Fibroblast of lung (primary cell): ENCODE measurements around the gene OR2V2. TPM values are rescaled to one million over a fixed set of nuclear protein-coding genes. Genes with fewer than 3 reads are reported as not detected.

Source experiments
- DNase-seq, 2 donors: peaks; one replicate each; pipeline versions ENCODE4 v3.0.0 to v3.0.0-alpha.2; 2010; ENCODE audit warnings: low read depth in 2 of 2
- H2AFZ ChIP-seq: 2 replicates; pipeline ENCODE4 v1.5.1; 2012; ENCODE audit warnings: low read length, control low read depth, inconsistent platforms
- H3K27ac ChIP-seq: 2 replicates; pipeline ENCODE4 v1.5.1; 2011; ENCODE audit warnings: low read length, control low read depth; ENCODE audit not compliant: insufficient read depth
- H3K27me3 ChIP-seq: 2 replicates; pipeline ENCODE4 v1.5.1; 2011; ENCODE audit warnings: mild to moderate bottlenecking, low read length; ENCODE audit not compliant: control insufficient read depth, insufficient read depth
- H3K36me3 ChIP-seq: 2 replicates; pipeline ENCODE4 v1.5.1; 2011; ENCODE audit warnings: low read length; ENCODE audit not compliant: control insufficient read depth, insufficient read depth
- H3K4me1 ChIP-seq: 2 replicates; pipeline ENCODE4 v1.5.1; 2011; ENCODE audit warnings: low read length; ENCODE audit not compliant: control insufficient read depth, insufficient read depth; ENCODE audit errors: extremely low read depth
- H3K4me2 ChIP-seq: 2 replicates; pipeline ENCODE4 v1.5.1; 2011; ENCODE audit warnings: low read length, control low read depth; ENCODE audit not compliant: insufficient read depth; ENCODE audit errors: extremely low read depth
- H3K4me3 ChIP-seq, 4 experiments: fragments of 200-600 bp in 1 of 4; sonication (generic) in 1 of 4; replicated peaks in 1 of 4; 2 replicates each; pipeline ENCODE4 v1.5.1; 2011 to 2016; ENCODE audit warnings: low read length in 4 of 4, low read depth in 3 of 4, mild to moderate bottlenecking in 3 of 4, control low read depth in 2 of 4, inconsistent platforms in 1 of 4, mixed read lengths in 1 of 4; ENCODE audit not compliant: insufficient read depth in 1 of 4; ENCODE audit errors: control extremely low read depth in 1 of 4
- H3K79me2 ChIP-seq: 2 replicates; pipeline ENCODE4 v1.5.1; 2012; ENCODE audit warnings: mild to moderate bottlenecking, low read length, inconsistent platforms; ENCODE audit not compliant: control insufficient read depth, insufficient read depth
- H3K9ac ChIP-seq: 2 replicates; pipeline ENCODE4 v1.5.1; 2011; ENCODE audit warnings: mild to moderate bottlenecking, low read length, control low read depth; ENCODE audit not compliant: insufficient read depth
- H3K9me3 ChIP-seq: 2 replicates; pipeline ENCODE4 v1.5.1; 2012; ENCODE audit warnings: low read depth, low read length; ENCODE audit not compliant: control insufficient read depth, insufficient read depth
- H4K20me1 ChIP-seq: 2 replicates; pipeline ENCODE4 v1.5.1; 2011; ENCODE audit warnings: low read length; ENCODE audit not compliant: control insufficient read depth, insufficient read depth; ENCODE audit errors: extremely low read depth
- CTCF ChIP-seq, 2 donors: IDR thresholded peaks in 1 of 2; conservative IDR thresholded peaks in 1 of 2; 1 replicate in 1 of 2; 2 replicates in 1 of 2; pipeline ENCODE4 v1.5.1; 2011 to 2012; ENCODE audit warnings: low read length in 2 of 2, control low read depth in 1 of 2, inconsistent platforms in 1 of 2, low read depth in 1 of 2, mild to moderate bottlenecking in 1 of 2
- EZH2 ChIP-seq: IDR thresholded peaks from 2 replicates; pipeline ENCODE4 v1.5.1; 2012; ENCODE audit warnings: low read length, control low read depth, mild to moderate bottlenecking; ENCODE audit errors: missing control alignments
- polyA plus RNA-seq, 2 donors: library from polyadenylated mRNA; depleted of rRNA in 1 of 2; stranded (reverse) in 1 of 2; unstranded in 1 of 2; fragments of >200 nt; gene quantifications; 2 replicates each; pipeline ENCODE4 v1.2.1, GENCODE V29; 2011 to 2012; ENCODE audit warnings: missing spikeins in 1 of 2
- total RNA-seq: library from RNA; depleted of rRNA; stranded (reverse); fragments of >200 nt; gene quantifications from 2 replicates; pipeline ENCODE4 v1.2.1, GENCODE V29; 2014

The OR2V2 gene
- total and polyA plus RNA-seq, 2 donors (not counting 1 experiment from before 2014, with no cell fraction given), result not detected

DNA sequence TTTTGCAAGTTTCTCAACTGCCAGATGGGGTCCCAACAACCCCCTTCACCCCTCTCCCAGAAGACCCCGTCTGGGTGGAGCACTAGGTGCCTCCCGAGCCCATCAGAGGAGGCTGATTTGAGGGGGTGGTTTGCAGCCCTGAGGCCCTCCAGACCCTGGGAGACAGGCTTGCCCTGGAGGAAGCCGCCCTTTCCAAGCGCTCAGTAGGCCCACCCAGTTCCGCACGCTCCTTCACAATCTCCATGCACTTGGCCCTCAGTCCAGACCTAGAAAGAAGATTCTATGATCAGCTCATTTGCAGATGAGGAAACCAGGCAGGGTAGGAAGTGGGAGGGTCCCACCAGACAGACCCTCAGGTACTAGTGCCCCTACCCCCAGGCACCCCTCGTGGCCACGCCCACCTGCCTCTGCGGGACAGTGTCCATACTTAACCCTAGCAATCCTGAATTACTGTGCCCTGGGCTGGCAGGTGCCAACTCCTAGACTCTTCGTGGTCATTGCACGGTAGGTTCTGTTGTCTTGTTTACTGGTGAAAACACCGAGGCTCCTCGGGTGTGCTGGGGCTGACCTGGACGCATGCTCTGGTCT is 38.7 kb upstream of the OR2V2 start:
- no peaks in the 10 kb centered on the region for H3K4me1 ChIP-seq
- H3K27me3 ChIP-seq, result peaks cover 15% of the 10 kb centered on the region

DNA sequence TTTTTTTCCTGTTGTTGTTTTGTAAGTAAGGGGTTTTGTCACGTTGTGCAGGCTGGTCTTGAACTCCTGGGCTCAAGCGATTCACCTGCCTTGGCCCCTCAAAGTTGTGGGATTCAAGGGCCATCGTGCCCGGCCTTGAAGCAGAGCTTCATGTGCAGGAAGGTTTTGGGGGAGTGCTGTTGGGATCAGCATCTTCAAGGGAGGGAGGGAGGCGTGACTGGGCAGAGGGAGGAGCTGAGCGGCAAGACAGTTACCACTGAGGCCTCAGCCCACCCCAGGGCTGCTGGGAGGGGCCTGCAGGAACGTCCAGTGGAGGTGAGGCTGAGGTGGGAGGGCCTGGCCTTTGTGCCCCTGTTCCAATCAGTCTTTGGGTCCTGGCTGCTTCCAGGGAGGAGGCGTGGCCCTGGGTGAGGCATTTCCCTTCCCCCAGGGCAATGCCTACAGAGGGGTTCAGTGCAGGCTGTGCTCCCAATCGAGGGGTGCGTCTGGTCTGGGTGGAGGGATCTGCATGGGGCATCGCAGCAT is 37.8 kb upstream of the OR2V2 start:
- no peak for DNase-seq
- Histone ChIP-seq H3K79me2 (no peaks in the 10 kb centered on the region), H3K9ac (no peak overlapping the region), H3K4me1 (no peaks in the 10 kb centered on the region), H3K27me3 (peaks cover 22% of the 10 kb centered on the region), H2AFZ (no peak overlapping the region), H3K9me3 (no peaks in the 10 kb centered on the region), H3K4me3 (no peak overlapping the region), H3K27ac (no peak overlapping the region), H3K4me2 (no peak overlapping the region), H3K36me3 (no peaks in the 10 kb centered on the region), H4K20me1 (no peaks in the 10 kb centered on the region)
- no peak for TF ChIP-seq CTCF (conservative IDR thresholded peaks at IDR 0.05 in 1 of 2, IDR thresholded peaks at IDR 0.05 in 1 of 2; ENCODE audit: low read depth in 1 of 2, low read length in 2 of 2)
- TF ChIP-seq EZH2, result no peak

More for the DNA sequence above, 38.7 kb upstream of the OR2V2 start:
- Histone ChIP-seq H3K36me3 (no peaks in the 10 kb centered on the region), H4K20me1 (no peaks in the 10 kb centered on the region), H3K79me2 (no peaks in the 10 kb centered on the region), H3K4me3 (no peak overlapping the region), H3K4me2 (no peak overlapping the region), H2AFZ (no peak overlapping the region), H3K27ac (no peak overlapping the region), H3K9ac (no peak overlapping the region), H3K9me3 (no peaks in the 10 kb centered on the region)
- DNase-seq, result no peak
- TF ChIP-seq EZH2, result no peak
- TF ChIP-seq CTCF (conservative IDR thresholded peaks at IDR 0.05 in 1 of 2, IDR thresholded peaks at IDR 0.05 in 1 of 2; ENCODE audit: low read depth in 1 of 2, low read length in 2 of 2), result no peak

- H3K4me3 ChIP-seq, result no peak overlapping the region
- TF ChIP-seq EZH2, result no peak
- no peaks in the 10 kb centered on the region for H3K4me1 ChIP-seq
- DNase-seq, result no peak
- H3K79me2 ChIP-seq, result no peaks in the 10 kb centered on the region
- H3K9ac ChIP-seq, result no peak overlapping the region
- H3K27me3 ChIP-seq, result peaks cover 25% of the 10 kb centered on the region
- H4K20me1 ChIP-seq, result no peaks in the 10 kb centered on the region
- no peaks in the 10 kb centered on the region for H3K36me3 ChIP-seq
- H3K9me3 ChIP-seq, result no peaks in the 10 kb centered on the region
- no peak overlapping the region for H2AFZ ChIP-seq
- H3K4me2 ChIP-seq, result no peak overlapping the region
- no peak overlapping the region for H3K27ac ChIP-seq
These were observed 36.4 kb upstream of the OR2V2 start for GRCh38 chr5:181111010-181111409.
